Measurements from ENCODE around the gene CCDC102A. TPM values are rescaled to one million over a fixed set of nuclear protein-coding genes. Genes with fewer than 3 reads are reported as not detected.

The CCDC102A gene
- total and polyA plus RNA-seq, 2 of the 13 experiments (the other 11 are each of a cell fraction or from before 2014, with no cell fraction given) = 2.1 to 2.8 TPM

GRCh38 chr16:57485916-57486857 lies 50.2 kb downstream of the CCDC102A start, which contains the start of gene DOK4 (continued):
- TF ChIP-seq ZHX2 (IDR thresholded peaks at IDR 0.05; ENCODE audit: low read depth) (no peak), ZHX2 (CRISPR knock-in tag; IDR thresholded peaks at IDR 0.05; ENCODE audit: borderline replicate concordance) (no peak), ZNF619 (CRISPR knock-in tag; IDR thresholded peaks at IDR 0.05) (no peak), SRF (IDR thresholded peaks at IDR 0.05; ENCODE audit: low read depth, low read length) (peak; percentile 32; the same call in 1 of the 2 replicates), GMEB1 (CRISPR knock-in tag; IDR thresholded peaks at IDR 0.05; ENCODE audit: borderline replicate concordance) (no peak), CHD4 (IDR thresholded peaks at IDR 0.05; ENCODE audit: borderline replicate concordance, low read length) (no peak), ZNF704 (CRISPR knock-in tag; IDR thresholded peaks at IDR 0.05; ENCODE audit: borderline replicate concordance) (no peak), ZNF841 (CRISPR knock-in tag; IDR thresholded peaks at IDR 0.05; ENCODE audit: borderline replicate concordance) (no peak), MYNN (CRISPR knock-in tag; IDR thresholded peaks at IDR 0.05; ENCODE audit: low read depth) (no peak), ZBTB33 (CRISPR knock-in tag; IDR thresholded peaks at IDR 0.05) (no peak), GATA4 (IDR thresholded peaks at IDR 0.05; ENCODE audit: borderline replicate concordance, low read depth) (no peak), EEA1 (CRISPR knock-in tag; IDR thresholded peaks at IDR 0.05; ENCODE audit: borderline replicate concordance) (no peak)
- TF ChIP-seq, protein P1, sequence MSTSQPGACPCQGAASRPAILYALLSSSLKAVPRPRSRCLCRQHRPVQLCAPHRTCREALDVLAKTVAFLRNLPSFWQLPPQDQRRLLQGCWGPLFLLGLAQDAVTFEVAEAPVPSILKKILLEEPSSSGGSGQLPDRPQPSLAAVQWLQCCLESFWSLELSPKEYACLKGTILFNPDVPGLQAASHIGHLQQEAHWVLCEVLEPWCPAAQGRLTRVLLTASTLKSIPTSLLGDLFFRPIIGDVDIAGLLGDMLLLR (CRISPR knock-in tag; IDR thresholded peaks at IDR 0.05) = no peak
- TF ChIP-seq, protein P2, sequence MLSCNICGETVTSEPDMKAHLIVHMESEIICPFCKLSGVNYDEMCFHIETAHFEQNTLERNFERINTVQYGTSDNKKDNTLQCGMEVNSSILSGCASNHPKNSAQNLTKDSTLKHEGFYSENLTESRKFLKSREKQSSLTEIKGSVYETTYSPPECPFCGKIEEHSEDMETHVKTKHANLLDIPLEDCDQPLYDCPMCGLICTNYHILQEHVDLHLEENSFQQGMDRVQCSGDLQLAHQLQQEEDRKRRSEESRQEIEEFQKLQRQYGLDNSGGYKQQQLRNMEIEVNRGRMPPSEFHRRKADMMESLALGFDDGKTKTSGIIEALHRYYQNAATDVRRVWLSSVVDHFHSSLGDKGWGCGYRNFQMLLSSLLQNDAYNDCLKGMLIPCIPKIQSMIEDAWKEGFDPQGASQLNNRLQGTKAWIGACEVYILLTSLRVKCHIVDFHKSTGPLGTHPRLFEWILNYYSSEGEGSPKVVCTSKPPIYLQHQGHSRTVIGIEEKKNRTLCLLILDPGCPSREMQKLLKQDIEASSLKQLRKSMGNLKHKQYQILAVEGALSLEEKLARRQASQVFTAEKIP (CRISPR knock-in tag; IDR thresholded peaks at IDR 0.05; ENCODE audit: borderline replicate concordance) = no peak

Measured in HepG2 (cell line).